Memory B cell (primary cell): ENCODE results near the gene CFAP46.
"Not testable (repeated sequence)": the region's sequence is repeated elsewhere in the genome, so short reads cannot be mapped to it uniquely, and the experiment has no call there.

Experiments
- ATAC-seq: fragments of 150-1000 bp; cut with Tn5 transposase; 2 replicates; pipeline ENCODE4 v1.10.0; 2021; ENCODE audit warnings: low read depth, mild to moderate bottlenecking, moderate library complexity
- DNase-seq, 2 donors: peaks; one replicate each; pipeline ENCODE4 v3.0.0; 2022; ENCODE audit warnings: low spot score in 2 of 2
- H3K27ac Mint-ChIP-seq: one replicate; pipeline ENCODE4 v1.8.0; 2022; ENCODE audit warnings: mild to moderate bottlenecking, moderate library complexity, mixed read lengths
- H3K27me3 Mint-ChIP-seq: one replicate; pipeline ENCODE4 v1.8.0; 2022; ENCODE audit warnings: mixed read lengths
- H3K36me3 Mint-ChIP-seq: one replicate; pipeline ENCODE4 v1.8.0; 2022; ENCODE audit warnings: mild to moderate bottlenecking, mixed read lengths
- H3K4me1 Mint-ChIP-seq: one replicate; pipeline ENCODE4 v1.8.0; 2022; ENCODE audit warnings: mixed read lengths
- H3K4me3 Mint-ChIP-seq: one replicate; pipeline ENCODE4 v1.8.0; 2022; ENCODE audit warnings: mild to moderate bottlenecking, moderate library complexity, mixed read lengths
- H3K9me3 Mint-ChIP-seq: one replicate; pipeline ENCODE4 v1.8.0; 2022; ENCODE audit warnings: mixed read lengths

The CFAP46 gene

DNA sequence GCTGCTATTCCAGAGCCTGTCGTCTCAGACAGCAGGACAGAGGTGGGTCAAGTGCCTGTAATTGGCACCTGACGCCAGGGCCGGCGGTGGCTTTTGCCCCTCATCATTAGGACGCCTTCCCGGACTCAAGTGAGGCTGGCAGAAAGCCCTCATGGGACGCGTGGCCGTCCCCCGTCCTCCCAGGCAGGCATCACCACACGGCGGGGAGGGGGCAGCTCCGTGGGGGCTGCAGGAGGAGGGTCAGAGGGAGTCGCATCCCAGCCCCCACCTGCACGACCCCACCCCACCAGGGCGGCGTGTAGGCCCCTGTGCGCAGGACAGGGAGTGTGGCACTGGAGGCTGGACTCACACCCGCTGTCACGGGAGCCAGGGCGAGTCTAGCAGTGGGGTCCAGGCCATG lies 16.3 kb downstream of the CFAP46 start:
- H3K4me3 Mint-ChIP-seq, result no peak overlapping the region
- H3K27me3 Mint-ChIP-seq, result peaks cover 2% of the 10 kb centered on the region
- ATAC-seq (no peak), DNase-seq (no peak)
- H3K4me1 Mint-ChIP-seq, result no peaks in the 10 kb centered on the region
- no peaks in the 10 kb centered on the region for H3K36me3 Mint-ChIP-seq
- no peak overlapping the region for H3K27ac Mint-ChIP-seq
- H3K9me3 Mint-ChIP-seq, result no peaks in the 10 kb centered on the region

DNA sequence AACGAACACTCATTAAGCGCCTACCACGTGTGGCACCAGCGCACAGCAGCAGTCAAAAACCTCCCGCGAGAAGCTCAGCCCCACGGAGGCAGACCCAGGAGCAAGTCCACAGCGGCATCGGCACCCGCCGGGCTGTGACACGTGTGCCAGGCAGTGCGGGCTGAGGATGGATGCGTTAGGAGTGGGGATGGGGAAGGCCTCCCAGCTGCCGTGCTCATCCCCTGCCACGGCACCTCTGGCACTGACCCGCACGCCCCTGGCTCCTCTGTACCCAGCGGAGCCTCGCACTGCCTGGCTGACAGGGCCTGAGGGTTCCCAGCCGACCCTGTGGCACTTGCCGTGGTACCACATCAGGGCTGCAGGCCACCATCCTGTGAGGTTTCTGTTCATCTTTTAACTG lies 16.8 kb downstream of the CFAP46 start:
- Mint-ChIP-seq H3K4me3 (no peak overlapping the region), H3K27me3 (peaks cover 2% of the 10 kb centered on the region), H3K27ac (no peak overlapping the region), H3K4me1 (no peaks in the 10 kb centered on the region), H3K9me3 (no peaks in the 10 kb centered on the region), H3K36me3 (no peaks in the 10 kb centered on the region)
- DNase-seq, result no peak
- no peak for ATAC-seq

DNA sequence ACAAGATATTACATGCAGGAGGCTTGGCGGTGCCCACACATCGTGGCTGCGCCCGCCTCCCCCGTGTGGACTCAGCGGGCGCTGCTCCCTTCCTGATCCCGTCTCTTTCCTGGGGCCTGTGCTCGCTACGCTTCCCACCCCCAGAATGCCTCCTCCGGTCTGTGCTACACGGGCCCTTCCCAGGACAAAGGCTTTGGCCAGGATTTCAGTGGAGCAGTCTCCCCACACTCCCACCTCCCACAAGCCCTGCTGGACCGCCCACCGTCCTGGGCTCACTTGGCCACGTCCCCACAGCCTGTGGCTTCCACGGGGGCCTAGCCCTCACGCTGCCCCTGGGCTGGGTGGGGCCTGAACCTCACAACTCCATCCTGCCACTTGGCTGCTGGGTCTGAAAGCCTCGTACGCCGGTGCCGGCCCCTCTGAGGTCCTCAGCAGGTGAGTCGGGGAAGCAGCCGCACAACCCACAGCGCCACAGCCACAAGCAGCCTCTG lies 17.3 kb downstream of the CFAP46 start:
- Mint-ChIP-seq H3K27me3 (peaks cover 2% of the 10 kb centered on the region), H3K36me3 (no peaks in the 10 kb centered on the region), H3K4me1 (no peaks in the 10 kb centered on the region), H3K9me3 (no peaks in the 10 kb centered on the region), H3K27ac (no peak overlapping the region), H3K4me3 (no peak overlapping the region)
- no peak for DNase-seq
- no peak for ATAC-seq

DNA sequence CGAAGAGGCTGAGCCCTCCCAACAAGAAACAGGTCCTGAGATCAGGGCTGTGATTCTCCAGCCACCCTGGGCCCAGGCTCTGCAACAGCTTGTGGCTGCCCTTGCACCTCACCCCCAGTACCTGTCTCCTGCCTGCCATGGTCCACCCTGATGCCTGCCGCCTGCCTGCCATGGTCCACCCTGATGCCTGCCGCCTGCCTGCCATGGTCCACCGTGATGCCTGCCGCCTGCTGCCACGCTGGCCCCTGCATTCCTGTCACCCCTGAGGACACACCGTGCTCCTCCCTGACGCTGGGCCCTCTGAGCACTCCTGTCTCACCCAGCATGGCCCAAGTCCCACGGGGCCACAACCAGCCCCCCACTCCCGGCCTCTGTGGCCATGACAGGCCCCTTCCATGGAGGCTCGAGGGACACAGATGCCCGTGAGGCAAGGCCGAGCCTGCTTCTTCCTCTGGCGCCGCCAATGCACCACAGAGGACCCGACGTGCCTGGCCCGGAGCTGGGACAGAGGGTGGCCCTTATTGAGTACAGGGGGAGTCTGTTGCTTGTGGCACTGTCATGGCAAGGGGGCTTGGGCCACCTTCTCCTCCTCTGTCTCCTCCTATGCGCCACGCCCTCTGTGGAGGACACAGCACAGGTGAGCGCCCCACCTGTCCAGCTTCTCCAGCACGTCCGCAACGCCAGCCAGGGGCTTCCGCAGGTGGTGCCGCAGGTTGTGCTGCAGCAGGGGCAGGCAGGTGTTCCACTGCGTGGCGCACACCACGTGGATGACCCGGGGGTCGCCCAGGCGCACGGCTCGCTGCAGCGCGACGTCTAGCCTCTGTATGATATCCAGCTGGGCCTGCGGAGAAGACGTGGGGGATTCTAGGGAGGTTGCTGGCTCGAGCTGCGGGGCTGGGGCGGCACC lies 18.1 kb downstream of the CFAP46 start:
- Mint-ChIP-seq H3K36me3 (no peaks in the 10 kb centered on the region), H3K4me1 (no peaks in the 10 kb centered on the region), H3K27ac (no peak overlapping the region), H3K4me3 (no peak overlapping the region), H3K9me3 (no peaks in the 10 kb centered on the region), H3K27me3 (peaks cover 2% of the 10 kb centered on the region)
- no peak for ATAC-seq
- DNase-seq, result no peak

DNA sequence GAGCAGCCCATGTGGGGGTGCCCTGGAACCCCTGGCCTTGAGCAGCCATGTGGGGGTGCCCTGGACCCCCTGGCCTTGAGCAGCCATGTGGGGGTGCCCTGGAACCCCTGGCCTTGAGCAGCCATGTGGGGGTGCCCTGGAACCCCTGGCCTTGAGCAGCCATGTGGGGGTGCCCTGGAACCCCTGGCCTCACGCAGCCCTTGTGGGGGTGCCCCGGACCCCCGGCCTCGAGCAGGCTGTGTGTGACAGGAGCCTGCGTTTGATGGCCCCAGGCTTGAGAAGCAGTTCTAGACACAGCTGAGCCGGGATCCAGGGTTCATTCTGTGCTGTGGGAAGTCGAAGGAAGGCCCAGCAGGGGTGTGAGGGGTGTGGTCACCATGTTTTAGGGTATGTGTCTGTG lies 19.0 kb downstream of the CFAP46 start:
- not testable (repeated sequence) for H3K4me3 Mint-ChIP-seq, H3K9me3 Mint-ChIP-seq, H3K27ac Mint-ChIP-seq, DNase-seq, H3K36me3 Mint-ChIP-seq, ATAC-seq, H3K4me1 Mint-ChIP-seq, H3K27me3 Mint-ChIP-seq

DNA sequence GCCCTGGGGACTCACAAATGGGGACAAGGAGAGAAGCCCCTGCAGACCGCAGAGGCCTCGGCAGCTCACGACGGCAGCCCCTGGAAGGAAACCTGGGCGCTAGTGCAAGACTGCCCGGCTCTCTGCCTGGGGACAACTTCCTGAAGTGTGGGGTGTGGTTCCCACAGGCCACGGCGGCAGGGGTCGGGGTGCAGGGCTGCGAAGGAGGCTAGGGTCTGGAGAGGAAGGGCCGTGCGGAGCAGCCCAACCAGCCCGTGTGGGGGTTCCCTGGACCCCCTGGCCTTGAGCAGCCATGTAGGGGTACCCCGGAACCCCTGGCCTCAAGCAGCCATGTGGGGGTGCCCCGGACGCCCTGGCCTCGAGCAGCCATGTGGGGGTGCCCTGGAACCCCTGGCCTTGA lies 19.5 kb downstream of the CFAP46 start:
- no peak overlapping the region for H3K4me3 Mint-ChIP-seq
- DNase-seq, result no peak
- peaks cover 2% of the 10 kb centered on the region for H3K9me3 Mint-ChIP-seq
- peaks cover 5% of the 10 kb centered on the region for H3K27me3 Mint-ChIP-seq
- no peaks in the 10 kb centered on the region for H3K4me1 Mint-ChIP-seq
- H3K27ac Mint-ChIP-seq, result no peak overlapping the region
- ATAC-seq, result no peak
- H3K36me3 Mint-ChIP-seq, result peaks cover 2% of the 10 kb centered on the region

DNA sequence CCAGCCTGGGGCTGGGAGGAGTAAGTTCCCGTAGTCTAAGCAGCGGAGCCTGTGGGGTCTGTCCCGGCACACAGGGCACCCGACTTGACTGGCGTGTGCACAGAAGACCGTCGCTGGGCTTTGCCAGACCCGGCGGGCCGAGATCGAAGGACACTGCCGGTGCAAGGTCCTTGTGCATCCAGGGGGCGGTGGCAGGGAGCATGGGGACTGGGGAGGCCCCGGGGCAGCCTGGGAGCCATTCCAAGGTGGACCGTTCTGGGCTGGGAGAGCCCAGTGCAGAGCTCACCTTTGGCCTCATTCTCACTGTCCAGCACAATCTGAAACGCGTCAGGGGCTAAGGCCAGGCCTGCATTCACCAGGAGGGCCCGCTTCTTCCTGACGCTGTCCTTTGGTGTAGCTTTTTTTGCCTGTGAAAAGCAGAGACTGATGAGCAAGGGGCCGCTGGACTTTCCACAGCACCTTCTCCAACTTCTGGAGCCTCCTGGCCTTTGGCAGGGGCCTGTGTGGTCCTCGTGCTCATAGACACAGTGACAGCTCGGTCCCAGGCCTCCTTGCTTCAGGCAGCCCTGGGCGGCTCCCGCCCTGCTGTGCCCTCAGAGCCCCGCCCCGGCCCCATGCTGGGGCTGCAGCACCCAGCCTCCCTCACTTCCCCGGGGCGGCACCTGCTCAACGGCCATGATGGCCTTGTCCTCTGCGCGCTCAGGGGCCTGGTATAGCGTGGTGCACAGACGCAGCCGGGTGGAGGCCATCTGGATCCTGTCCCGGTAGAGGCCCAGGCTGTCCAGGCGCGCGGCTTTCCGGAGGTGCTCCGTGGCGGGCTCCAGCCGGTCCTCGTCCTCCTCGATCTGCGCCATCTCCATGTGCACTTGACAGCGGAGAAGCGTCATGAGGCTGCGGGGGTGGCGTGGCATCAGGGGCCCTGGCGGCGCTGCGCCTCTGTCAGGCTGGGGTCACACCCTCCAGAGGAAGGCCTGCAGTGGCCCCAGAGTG lies 20.3 kb downstream of the CFAP46 start:
- Mint-ChIP-seq H3K27me3 (peaks cover 5% of the 10 kb centered on the region), H3K4me1 (no peaks in the 10 kb centered on the region), H3K4me3 (no peak overlapping the region), H3K36me3 (peaks cover 2% of the 10 kb centered on the region), H3K27ac (no peak overlapping the region), H3K9me3 (peaks cover 2% of the 10 kb centered on the region)
- DNase-seq (no peak), ATAC-seq (no peak)

DNA sequence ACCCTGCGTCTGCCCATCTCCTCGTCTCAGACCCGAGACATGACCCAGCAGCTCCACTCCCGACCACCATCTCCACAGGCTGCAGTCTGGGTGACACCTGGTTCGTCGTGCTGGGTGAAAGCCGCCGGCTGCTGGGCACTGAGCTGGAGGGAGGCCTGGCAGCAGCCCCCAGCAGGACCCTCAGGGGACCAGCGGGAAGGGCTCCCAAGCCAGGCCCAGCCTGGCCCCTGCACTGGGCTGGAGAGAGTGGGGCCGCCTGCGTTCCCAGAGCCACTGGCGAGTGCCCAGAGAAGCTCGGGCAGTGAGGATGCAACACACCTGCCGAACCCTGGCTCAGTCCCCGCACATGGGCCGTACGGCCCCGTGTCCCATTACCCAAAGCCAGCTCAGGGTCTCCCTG lies 21.3 kb downstream of the CFAP46 start:
- peaks cover 6% of the 10 kb centered on the region for H3K4me1 Mint-ChIP-seq
- peaks cover 2% of the 10 kb centered on the region for H3K9me3 Mint-ChIP-seq
- ATAC-seq, result no peak
- H3K27me3 Mint-ChIP-seq, result peaks cover 6% of the 10 kb centered on the region
- H3K27ac Mint-ChIP-seq, result no peak overlapping the region
- peaks cover 2% of the 10 kb centered on the region for H3K36me3 Mint-ChIP-seq
- H3K4me3 Mint-ChIP-seq, result no peak overlapping the region
- no peak for DNase-seq

DNA sequence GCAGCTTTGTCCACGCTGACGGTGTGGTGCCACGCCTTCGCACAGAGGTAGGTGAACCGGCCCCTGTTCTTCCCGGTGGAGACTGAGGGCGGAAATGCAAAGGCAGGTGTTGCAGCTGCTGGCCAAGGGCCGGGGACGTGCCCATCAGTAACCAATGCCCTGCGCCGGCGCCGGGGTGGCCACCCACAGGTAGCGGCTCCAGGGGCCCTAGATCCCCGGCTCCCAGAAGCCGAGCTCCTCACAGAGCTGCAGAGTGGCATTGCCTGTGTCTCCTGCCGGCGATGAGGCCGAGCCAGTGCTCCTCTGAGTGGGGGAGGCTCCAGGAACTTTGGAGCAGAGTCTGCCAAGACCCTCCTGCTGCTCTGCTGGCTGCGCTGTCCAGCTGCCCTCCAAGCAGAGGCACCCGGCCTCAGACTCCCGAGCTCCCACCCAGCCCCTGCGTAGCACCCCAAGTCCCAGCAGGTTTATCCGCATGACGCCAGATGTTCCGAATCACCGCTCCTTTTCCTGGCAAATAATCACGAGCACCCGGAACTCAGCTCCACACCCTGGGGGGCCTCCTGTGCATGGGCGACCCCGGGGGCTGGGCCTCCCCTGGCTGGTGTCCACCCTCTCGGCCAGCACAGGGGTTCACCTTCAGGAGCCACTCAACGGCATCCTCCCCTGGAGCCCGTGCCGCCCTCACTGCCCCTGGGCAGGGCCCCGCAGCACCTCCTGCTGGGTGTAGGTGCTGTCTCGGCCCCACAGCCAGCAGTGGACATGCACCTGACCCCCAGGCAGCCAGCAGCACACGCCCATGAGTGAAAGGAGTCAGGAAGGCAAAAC lies 22.1 kb downstream of the CFAP46 start:
- H3K4me3 Mint-ChIP-seq, result no peak overlapping the region
- peaks cover 2% of the 10 kb centered on the region for H3K9me3 Mint-ChIP-seq
- H3K27ac Mint-ChIP-seq, result no peak overlapping the region
- peaks cover 7% of the 10 kb centered on the region for H3K27me3 Mint-ChIP-seq
- DNase-seq, result no peak
- ATAC-seq, result no peak
- H3K4me1 Mint-ChIP-seq, result peaks cover 10% of the 10 kb centered on the region
- peaks cover 2% of the 10 kb centered on the region for H3K36me3 Mint-ChIP-seq

DNA sequence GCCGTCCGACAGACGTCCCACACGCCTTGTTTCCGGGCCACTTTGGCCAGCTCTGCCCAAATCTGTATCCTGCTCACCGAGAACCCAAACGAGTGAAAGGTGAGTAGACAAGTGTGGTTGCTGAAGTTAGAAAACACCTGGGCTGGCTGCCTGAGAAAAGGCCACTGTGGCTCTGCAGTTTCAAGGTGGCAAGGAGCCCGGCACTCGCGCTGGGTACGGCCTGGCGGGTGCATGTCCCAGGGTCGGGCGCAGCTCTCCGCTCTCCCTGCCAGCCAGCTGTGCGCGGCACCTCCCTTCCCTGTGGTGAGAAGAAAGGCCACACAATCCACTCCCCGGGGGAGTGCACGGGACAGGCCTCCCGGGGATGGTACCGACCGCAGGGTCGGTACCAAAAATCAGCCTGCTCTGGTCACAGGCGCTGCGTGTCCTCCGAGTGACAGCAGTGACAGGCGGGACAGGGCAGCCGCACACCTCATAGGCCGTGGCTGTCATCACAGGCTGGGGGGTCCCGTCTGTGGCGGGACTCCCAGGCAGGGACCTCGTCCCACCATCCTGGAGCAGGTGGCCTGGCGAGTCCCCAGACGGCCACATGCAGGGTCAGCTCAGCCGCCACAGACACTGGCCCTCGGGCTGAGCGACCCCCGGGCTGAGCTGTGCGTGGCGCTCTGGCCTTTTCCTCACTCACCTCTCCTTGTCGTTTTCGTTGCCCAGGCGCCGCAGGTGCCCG lies 22.8 kb downstream of the CFAP46 start:
- peaks cover 2% of the 10 kb centered on the region for H3K36me3 Mint-ChIP-seq
- H3K27ac Mint-ChIP-seq, result no peak overlapping the region
- DNase-seq (no peak), ATAC-seq (no peak)
- H3K4me1 Mint-ChIP-seq, result peaks cover 12% of the 10 kb centered on the region
- peaks cover 2% of the 10 kb centered on the region for H3K9me3 Mint-ChIP-seq
- peaks cover 9% of the 10 kb centered on the region for H3K27me3 Mint-ChIP-seq
- no peak overlapping the region for H3K4me3 Mint-ChIP-seq

DNA sequence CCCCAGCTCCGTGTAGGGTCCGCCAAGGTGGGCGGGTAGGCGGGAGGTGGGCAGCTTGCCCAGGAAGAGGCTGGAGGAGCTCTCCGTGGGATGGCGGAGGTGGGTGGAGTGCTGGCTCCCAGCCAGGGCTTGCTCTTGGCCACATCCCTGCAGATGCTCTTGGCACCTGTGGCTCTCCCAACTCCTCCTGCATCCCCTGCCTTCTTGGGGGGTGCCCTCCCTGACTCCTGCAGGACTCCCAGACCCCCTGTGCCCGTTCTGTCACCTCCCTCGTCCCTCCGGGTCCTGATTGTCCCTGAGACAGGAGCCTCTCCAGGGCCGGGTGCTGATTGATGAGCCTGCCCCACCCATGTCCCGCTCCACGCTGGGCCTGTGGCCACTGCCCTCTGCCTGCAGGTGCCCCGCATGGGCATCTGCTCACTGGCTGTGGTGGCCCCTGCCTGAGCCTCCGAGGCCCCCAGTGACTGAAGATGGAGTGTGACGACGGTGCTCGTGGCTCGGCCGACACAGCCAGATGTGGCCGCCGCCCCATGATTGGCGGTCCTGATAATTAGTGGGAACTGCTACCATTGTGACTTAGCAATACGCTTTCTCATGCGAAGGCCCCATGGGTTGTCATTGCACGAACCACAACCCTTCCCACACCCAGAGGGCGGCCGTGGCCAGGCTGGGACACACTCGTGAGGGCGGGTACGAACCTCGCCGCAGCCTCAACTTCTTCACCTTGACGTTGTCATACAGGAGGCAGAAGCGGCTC lies 23.6 kb downstream of the CFAP46 start:
- Mint-ChIP-seq H3K27me3 (peaks cover 9% of the 10 kb centered on the region), H3K4me1 (peaks cover 12% of the 10 kb centered on the region), H3K36me3 (peaks cover 2% of the 10 kb centered on the region), H3K4me3 (no peak overlapping the region), H3K27ac (no peak overlapping the region), H3K9me3 (peaks cover 2% of the 10 kb centered on the region)
- DNase-seq, result no peak
- no peak for ATAC-seq

DNA sequence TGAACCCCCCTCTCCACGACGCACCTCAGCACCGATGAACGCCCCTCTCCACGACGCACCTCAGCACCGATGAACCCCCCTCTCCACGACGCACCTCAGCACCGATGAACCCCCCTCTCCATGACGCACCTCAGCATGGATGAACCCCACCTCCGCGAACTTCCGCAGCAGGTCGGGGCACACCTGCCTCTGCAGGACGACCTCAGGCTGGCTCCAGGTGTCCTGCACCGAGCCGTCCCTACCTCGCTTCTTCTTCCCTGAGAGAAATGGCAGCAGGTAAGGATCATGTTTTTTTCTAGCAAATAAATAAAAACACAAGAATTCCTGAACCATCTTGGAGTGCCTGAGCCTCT lies 24.1 kb downstream of the CFAP46 start:
- Mint-ChIP-seq H3K36me3 (peaks cover 2% of the 10 kb centered on the region), H3K4me1 (peaks cover 12% of the 10 kb centered on the region), H3K4me3 (no peak overlapping the region), H3K27me3 (peaks cover 9% of the 10 kb centered on the region), H3K27ac (no peak overlapping the region), H3K9me3 (peaks cover 2% of the 10 kb centered on the region)
- no peak for ATAC-seq
- DNase-seq, result no peak
